ENCODE results near the gene MAP2K2.

The MAP2K2 gene

DNA sequence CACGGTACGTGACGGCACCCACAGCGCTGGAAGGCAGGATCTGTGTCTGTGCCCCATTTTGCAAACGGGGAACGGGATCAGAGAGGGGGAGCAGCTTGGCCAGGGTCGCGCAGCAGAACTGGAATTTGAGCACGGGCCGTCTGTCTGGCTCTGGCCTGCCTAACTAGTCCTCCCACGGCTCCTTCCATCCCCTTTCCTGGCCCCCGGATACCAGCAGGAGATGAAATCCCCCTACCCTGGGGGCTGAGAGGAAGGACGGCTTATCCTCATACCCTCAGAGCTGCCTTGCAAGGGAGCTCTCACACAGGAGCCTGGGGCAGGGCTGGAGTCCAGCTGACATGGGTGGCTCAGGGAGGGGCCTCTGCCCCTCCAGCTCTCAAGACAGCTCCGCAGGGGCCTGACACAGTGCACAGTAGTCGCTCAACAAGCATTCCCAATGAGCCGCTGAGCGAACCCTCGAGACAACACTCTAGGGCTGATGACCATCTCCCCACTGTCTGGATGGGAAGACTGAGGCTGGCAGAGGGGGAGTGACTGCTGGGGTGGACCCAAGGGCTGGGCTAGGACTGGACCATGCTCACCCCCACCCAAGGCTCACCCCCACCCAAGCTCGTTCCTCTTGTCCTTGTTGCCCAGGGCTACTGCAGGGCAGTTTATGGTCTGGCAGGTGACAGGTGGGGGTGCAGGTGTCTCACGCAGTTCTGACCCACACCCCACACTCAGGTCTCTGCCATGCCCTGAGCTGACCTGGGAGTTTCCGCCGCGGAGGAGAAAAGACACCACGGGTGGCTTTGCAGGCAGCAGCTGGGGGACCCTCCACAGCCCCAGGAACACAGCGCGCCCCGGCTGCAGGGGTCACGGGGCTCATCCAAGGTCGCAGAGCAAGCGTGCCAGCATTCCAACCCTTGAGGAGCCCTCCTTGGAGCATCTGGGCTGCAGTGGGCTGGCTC, 61.2 kb downstream of the MAP2K2 start (continued):
- TF ChIP-seq ZNF70 (CRISPR knock-in tag; IDR thresholded peaks at IDR 0.05) = no peak

DNA sequence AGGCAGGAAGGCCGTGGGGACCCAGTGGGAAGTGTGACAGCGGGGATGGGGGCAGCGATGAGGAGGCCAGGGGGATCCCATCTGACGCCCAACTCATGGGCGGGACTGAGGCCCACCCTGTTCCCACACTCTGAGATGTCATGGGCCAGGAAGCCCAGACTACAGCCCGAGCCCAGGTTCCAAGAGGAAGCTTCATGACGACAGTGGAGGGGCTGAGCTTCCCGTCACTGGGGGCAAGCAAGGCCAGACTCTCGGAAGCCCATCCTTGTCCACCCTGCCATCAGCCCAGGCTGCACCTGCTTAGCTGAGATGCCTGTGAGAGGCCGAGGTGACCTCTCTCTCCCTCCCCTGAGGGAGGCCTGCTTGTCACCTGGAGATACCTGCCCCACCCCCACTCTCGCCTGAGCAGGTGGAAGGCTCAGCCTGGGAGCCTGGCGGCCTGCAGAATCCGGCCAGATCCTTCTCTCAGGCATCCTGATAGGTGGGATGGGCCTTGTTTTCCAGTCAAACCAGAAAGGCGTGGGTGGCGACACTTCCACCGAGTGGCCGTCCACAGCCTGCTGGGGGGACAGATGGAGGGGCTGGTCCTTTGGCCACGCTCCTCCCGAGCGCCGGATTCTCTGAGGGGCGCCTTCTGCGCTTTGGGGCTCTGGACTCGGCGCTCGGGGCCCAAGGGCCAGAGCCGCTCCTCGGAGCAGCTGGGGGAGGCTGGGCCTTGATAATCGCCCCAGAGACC, 62.1 kb downstream of the MAP2K2 start:
- ATAC-seq = no peak
- no peak for TF ChIP-seq CSDC2 (CRISPR knock-in tag; IDR thresholded peaks at IDR 0.05)
- TF ChIP-seq ZNF565 (CRISPR knock-in tag; conservative IDR thresholded peaks at IDR 0.05; ENCODE audit: low read depth) = no peak
- TF ChIP-seq TOX (CRISPR knock-in tag; IDR thresholded peaks at IDR 0.05; ENCODE audit: borderline replicate concordance) = no peak
- TF ChIP-seq ESRRG (CRISPR knock-in tag; IDR thresholded peaks at IDR 0.05) = no peak
- no peak for TF ChIP-seq ZC3H10 (CRISPR knock-in tag; IDR thresholded peaks at IDR 0.05)
- TF ChIP-seq TCF4 (CRISPR knock-in tag; IDR thresholded peaks at IDR 0.05; ENCODE audit: borderline replicate concordance) = no peak
- TF ChIP-seq ISL1 (CRISPR knock-in tag; IDR thresholded peaks at IDR 0.05) = no peak
- TF ChIP-seq BACH2 (CRISPR knock-in tag; IDR thresholded peaks at IDR 0.05; ENCODE audit: borderline replicate concordance) = no peak
- no peak for TF ChIP-seq CREB5 (CRISPR knock-in tag; IDR thresholded peaks at IDR 0.05; ENCODE audit: low read depth)
- no peak for TF ChIP-seq SNAI2 (CRISPR knock-in tag; IDR thresholded peaks at IDR 0.05)
- no peak for TF ChIP-seq TSHZ2 (CRISPR knock-in tag; IDR thresholded peaks at IDR 0.05)
- TF ChIP-seq ZFP3 (CRISPR knock-in tag; IDR thresholded peaks at IDR 0.05) = no peak
- no peak for TF ChIP-seq POU6F1 (CRISPR knock-in tag; IDR thresholded peaks at IDR 0.05; ENCODE audit: borderline replicate concordance, low read depth)
- TF ChIP-seq CSRNP3 (CRISPR knock-in tag; IDR thresholded peaks at IDR 0.05) = no peak
- no peak for TF ChIP-seq GLIS3 (CRISPR knock-in tag; IDR thresholded peaks at IDR 0.05)
- no peak for TF ChIP-seq RARB (CRISPR knock-in tag; IDR thresholded peaks at IDR 0.05)
- no peak for TF ChIP-seq PATZ1 (CRISPR knock-in tag; IDR thresholded peaks at IDR 0.05; ENCODE audit: borderline replicate concordance)

GRCh38 chr19:4061178-4061682, 62.7 kb downstream of the MAP2K2 start:
- ATAC-seq = no peak
- TF ChIP-seq OSR1 (CRISPR knock-in tag; IDR thresholded peaks at IDR 0.05) (no peak), ZFP30 (CRISPR knock-in tag; IDR thresholded peaks at IDR 0.05) (no peak), CREB5 (CRISPR knock-in tag; IDR thresholded peaks at IDR 0.05; ENCODE audit: low read depth) (no peak), ARNTL (CRISPR knock-in tag; IDR thresholded peaks at IDR 0.05; ENCODE audit: borderline replicate concordance, low read depth) (no peak), TOX (CRISPR knock-in tag; IDR thresholded peaks at IDR 0.05; ENCODE audit: borderline replicate concordance) (no peak), ZFP3 (CRISPR knock-in tag; IDR thresholded peaks at IDR 0.05) (no peak), RARB (CRISPR knock-in tag; IDR thresholded peaks at IDR 0.05) (no peak), CSDC2 (CRISPR knock-in tag; IDR thresholded peaks at IDR 0.05) (no peak), ZNF565 (CRISPR knock-in tag; conservative IDR thresholded peaks at IDR 0.05; ENCODE audit: low read depth) (no peak), GLIS3 (CRISPR knock-in tag; IDR thresholded peaks at IDR 0.05) (no peak), TCF4 (CRISPR knock-in tag; IDR thresholded peaks at IDR 0.05; ENCODE audit: borderline replicate concordance) (no peak), ZNF70 (CRISPR knock-in tag; IDR thresholded peaks at IDR 0.05) (no peak), TSHZ2 (CRISPR knock-in tag; IDR thresholded peaks at IDR 0.05) (no peak)
